ENCODE results near the gene RFX2.
"Not testable (repeated sequence)": the region's sequence is repeated elsewhere in the genome, so short reads cannot be mapped to it uniquely, and the experiment has no call there.

RFX2 gene

DNA sequence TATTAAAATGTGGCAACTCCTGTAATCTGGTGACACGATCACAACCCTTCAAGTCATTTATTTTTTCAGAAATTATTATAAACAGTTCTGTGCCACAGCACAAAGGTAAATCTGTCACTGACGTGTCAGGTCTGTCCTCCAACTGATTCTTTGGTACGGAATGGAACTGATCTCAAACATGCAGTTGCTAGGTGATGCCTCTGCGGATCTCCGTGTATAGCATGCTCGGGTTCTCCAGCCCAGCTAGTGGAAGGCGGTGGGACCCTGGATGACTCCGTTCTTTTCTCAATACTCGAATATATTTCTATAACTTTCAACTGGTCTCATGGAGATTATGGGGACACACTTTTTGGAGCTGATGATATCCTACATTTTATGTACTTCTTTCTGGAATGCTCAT lies 143.4 kb downstream of the RFX2 start:
- DNase-seq: no peak

DNA sequence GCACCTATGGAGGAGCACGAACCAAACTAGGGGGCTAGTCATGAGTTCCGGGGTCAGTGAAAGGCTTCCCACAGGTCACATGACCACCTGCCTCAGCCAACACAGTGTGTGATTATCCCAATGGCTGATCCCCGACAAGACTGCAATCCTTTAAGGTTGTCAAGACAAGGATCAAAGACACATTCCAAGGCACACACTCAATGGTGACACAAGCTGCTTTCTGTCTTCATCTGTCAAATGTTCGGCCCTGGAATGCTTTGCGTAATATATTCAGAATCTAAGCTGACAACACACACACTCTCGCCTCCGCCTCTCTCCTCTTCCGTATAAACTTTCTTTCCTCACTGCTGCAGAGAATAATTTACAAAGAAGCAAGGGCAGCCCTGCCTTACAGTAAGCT lies 144.1 kb downstream of the RFX2 start:
- DNase-seq: no peak

DNA sequence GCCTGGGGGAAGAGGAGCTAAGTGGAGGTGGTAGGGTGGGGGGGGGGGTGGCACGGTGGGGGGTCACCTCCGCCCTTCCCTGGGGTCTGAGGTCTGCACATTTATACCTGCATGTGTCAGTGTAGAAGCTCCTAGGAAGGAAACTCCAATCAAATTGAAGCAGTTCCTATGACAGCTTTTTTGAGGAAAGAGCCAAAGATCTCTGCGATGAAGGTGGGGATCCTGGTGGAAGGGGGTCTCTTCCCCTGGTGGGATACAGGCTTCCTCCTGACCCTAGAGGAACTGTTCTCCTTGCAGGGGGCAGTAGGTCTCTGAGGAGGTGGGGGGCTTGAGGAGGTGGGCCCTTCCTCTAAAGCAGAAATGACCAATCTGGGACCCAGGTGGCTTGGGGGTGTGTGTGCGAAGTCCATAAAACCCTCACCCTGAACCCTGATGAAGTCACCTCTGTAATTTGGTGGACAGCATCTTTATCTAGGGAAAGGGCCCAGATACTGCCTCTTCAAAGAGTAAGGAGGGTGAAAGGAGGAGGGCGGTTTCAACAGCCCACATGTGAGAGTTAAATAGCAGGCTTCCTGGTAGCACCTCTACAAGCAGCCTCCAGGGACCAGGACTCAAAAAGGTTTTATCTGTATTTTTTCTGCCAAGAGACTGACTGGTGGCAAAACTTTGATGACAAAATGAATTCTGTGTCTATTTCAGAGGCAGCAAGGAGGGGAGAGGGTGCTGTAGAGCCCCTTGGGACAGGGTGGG lies 145.3 kb downstream of the RFX2 start:
- DNase-seq: no peak

DNA sequence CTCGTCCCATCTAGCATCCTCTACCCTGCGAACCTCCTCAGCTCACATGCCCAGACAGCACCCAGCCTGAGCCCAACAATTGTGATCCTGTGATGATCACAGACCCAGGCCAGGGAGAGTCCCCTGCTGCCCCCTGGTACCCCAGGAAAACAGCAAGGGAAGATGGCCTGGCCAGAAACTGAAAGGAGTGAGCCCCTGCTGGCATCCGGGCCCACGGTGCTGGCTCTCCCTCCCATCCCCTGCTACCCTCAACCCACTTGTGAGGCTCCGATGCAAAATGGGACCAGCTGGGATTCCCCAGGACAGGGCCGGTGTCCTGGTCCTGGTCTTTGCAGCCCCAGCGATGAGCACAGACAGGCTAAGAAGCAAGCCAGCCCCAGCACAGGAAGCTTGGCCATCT lies 146.4 kb downstream of the RFX2 start:
- no peak for DNase-seq

DNA sequence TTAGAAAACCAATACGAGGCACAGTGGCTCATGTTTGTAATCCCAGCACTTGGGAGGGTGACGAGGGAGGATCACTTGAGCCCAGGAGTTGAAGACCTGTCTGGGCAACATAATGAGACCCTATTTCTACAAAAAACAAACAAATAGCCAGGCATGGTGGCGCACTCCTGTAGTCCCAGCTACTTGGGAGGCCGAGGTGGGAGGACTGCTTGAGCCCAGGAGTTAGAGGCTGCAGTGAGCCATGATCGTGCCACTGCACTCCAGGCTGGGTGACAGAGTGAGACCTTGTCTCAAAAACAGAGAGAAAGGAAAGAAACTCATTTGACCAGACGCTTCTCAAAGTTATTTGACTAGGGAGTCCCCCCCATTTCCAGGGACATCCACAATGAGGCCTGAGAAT lies 147.0 kb downstream of the RFX2 start:
- DNase-seq: not testable (repeated sequence)

DNA sequence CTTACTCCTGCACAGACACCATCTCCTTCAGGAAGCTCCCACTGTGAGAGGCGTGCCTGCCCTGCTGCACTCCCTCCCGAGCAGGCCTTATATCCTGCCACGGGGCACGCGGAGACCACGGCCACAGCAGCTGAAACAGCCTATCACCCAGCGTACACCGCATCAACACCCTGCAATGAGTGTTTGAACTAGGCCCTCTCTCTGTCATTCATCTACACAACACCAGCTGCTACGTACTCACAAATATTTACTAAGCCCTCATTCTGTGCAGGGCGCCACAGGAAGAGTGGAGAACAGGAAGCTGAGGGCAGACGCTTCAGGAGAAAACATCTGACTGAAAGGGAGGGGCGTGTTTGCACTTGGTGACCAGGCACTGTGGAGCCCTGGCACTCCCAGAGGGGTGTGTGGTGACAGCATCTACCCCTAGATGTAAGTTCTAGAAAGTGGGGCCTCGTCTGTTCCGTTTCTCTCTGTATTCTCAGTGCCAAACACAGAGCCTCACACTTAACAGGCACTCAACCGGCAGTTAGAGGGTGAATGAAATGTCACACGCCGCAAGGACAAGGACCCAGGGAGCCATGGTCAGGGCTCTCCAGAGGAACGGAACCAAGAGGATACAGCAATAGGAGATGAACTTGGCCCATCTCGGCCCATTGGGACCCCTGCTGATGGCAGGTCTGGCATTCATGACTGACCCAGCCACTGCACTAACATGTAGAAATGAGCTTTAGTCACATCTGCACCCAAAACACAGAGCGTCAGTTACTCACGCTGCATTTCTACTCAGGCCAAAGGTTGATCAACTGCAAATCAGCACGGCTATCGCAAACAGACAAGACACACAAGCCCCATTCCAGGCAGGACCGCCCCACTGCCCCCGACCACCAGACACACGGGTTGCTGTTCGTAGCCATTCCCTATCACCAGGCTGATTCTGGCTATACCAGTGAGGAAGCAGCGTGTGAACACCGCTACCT lies 148.0 kb downstream of the RFX2 start:
- peak; percentile 96 for DNase-seq

DNA sequence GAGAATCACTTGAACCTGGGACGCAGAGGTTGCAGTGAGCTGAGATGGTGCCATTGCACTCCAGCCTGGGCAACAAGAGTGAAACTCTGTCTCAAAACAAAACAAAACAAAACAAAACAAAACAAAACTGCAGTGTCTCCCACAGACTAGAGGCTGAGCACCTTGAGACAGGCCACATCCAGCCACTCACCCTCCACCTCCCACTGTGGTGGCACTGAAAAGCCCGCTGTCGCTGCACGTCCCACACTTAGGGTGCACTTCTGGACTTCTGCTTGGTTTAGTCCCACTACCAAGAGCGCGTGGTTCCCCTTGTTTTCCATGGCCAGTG lies 148.7 kb downstream of the RFX2 start:
- not testable (repeated sequence) for DNase-seq

DNA sequence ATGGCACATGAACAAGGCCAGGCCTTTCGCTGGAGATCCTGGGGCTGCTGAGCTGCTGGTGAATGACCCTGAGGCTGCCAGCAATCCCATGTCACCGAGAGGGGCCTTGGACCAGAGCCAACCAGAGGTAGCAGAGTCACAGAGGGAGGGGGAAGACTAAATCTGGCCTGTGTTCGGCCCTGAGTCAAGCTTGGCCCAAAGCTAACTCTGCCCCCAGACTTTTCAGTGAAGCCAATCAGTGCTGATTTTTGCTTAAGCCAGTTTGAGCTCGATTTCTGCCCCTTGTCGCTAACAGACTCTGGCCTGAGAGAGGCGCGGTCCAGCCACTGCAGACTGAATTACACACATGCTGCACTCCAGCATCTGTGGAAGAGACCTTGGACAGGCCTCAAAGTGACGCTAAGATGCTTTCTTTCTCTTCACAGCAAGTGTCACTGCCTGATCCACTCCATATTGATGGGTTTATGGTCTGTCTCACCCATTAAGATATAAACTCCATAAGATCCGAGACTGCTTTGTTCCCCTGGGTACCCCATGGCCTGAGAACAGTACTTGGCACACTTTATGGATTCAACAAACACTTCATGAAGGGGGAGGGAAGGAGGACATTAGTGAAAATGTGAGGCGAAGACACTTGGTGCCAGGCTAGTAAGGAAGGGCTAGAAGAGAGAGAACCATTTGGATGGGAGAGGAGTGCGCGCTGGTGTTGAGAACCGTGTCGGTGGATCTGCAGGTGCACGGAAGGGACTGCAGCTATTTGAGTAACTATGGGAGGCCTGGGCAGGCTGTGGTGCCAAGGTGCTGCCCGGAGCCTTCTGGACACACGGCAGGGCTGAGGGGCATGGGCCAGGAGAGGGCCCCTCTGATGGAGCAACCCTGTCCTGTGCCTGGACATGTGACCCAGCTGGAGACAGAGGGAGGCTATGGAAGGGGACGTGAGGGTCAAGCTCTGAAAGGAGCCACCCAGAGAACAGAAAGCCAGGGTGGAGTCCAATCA lies 150.0 kb downstream of the RFX2 start:
- DNase-seq: peak; percentile 56

DNA sequence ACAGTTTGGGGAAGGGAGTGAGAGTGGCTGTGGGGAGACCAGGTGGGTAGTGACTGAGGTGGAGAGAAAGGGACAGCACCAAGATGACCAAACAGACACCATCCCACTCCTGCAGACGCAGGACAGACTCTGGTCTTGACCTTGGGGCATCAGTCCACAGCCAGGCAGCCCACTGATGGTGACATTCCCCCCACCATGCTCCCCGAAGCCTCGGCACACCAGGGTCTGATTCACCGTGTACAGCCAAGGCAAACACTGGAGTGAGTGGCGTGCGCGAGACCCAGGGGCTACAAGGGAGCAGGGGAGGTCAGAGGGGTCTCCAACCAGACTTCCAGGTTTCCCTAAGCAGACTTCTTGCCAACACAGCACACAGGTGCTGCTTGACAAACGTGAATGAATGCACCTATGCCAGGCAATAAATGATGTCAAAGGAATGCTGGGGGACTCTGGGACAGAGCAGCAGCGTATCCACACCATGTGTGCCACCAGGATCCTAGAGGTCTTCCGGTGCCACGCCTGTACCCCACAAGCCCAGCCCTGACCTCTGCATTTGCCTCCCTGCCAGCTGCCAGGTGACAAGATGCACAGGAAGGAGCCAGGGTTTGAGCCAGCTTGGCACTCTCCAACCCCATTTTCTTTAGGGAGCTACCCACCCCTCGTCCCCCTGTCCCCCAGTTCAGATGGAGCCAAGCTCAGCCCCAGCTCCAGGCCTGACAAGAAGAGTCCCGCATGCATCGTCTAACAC lies 150.9 kb downstream of the RFX2 start:
- no peak for DNase-seq

DNA sequence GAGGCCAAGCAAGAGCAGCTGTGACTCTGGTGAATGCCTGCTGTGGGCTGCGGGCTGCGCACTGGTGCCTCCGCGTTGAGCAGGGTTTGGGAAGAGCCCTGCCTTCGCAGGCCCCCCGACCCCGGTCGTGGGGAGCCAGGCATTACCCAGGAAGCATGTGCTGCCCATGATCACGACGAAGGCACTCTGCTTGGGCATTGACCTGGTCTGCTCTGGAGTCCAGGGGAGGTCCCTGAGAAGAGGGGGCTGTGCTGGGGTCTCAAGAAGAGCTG lies 151.5 kb downstream of the RFX2 start:
- DNase-seq: no peak

DNA sequence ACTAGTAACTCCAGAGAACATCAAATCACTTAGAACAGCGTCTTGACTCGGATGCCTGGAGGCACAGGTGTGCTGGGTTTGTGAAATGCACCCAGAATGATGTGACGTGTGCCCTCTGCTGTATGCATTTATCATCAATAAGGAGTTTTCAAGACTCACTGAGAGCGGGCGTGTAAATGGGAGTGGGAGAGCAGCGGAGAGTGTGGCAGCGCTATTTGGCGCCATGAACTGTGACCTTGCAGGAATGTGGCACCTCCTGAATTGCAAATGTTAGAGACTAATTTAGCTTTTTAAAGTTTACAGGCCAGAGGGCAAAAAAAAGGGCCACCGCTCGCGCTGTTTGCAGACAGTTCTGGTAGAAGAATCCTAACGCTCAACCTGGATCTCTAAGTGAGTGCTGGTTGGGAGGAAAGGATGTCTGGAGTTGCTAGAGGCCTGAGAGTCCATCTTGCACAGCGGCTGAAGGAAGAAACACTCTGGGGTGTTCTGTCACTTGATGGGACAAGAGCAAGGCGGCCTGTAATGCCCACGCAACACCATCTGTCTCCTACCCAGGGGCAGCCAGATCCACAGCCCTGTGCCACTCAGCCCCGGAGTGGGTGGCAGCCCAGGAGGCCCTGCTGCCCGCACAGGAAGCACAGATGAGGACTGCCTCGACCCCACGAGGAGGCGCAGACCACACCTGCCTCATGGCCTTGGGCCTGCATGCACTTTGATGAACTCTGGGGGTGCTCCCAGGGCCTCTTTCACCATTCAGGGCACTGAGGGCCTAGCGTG lies 152.0 kb downstream of the RFX2 start:
- DNase-seq: no peak

DNA sequence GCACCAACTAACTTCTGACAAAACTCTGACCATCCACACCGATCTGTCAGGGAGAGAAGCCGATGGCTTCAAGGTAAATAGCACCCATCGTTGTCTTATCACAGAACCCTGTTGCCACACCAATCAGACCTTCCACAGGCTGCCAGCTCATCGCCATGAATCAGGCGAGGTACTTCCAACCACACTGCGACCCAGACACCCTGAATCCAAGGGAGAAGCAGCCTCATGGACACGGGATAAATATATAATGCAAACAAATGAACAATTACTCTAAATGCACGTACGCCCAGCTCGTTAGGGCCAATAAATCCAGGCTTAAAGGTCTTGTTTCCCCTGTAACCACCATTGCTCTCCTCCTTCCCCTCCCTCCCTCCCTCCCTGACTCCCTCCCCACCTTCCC lies 153.1 kb downstream of the RFX2 start:
- DNase-seq: no peak

DNA sequence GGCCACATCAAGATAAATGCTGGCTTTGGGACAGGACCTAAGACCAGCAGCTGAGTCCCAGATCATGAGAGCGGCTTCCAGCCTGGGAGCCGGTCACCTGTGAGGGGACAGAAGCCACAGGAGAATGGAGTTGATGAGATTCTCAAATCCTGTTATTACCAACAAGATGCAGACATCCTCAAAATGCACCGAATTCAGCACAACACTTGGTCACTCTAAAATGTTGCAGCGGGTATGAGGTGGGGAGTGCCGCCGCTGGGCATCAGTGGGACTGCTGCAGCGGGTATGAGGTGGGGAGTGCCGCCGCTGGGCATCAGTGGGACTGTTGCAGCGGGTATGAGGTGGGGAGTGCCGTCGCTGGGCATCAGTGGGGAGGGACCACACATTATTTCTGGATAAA lies 153.6 kb downstream of the RFX2 start:
- no peak for DNase-seq

DNA sequence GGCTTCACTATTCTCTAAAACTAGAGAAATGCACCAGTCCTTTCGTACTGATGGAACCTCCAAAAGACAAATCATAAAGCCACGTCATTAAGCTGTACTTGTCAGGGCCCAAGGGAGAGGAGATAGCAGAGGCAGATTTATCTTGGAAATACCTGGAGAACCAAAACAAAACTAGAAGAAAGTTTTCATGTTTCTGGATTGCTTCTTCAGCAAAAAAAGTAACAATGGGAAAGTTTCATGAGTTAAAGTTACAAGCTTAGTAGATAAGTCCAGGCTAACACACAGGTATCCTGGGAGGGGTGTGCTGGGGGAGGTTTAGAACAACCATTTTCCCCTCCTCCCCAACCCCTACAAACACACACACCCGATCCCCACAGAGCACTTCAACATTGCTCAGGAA lies 154.0 kb downstream of the RFX2 start:
- no peak for DNase-seq

DNA sequence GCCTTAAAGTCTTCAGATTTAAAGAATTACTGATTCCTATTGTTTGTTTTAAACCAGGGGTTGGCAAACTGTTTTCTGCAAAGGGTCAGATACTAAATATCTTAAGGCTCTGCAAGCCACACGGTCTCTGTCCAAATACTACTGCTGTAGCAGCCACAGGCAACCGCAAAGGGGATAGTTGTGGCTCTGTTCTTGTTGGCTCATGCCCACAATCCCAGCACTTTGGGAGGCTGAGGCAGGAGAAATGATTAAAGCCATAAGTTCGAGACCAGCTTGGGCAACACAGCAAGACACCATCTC lies 154.7 kb downstream of the RFX2 start:
- no peak for DNase-seq

DNA sequence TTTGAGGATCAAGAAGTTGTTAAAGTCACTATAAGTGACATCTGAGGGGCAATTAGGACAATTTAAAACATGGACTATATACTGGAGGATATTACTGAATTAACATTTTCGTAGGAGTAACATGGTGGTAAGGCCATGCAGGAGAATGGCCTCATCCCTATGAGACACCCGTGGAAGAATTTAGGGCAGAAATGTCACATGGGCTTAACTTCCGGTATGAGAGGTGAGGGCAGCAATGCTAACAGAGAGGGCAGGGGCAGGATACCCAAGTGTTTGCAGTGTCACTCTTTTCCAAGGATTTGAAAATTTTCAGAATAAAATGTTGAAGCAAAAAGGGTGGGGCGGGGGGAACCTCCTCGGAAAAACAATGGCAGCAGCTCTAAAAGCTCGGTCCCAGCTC lies 156.0 kb downstream of the RFX2 start:
- no peak for DNase-seq

DNA sequence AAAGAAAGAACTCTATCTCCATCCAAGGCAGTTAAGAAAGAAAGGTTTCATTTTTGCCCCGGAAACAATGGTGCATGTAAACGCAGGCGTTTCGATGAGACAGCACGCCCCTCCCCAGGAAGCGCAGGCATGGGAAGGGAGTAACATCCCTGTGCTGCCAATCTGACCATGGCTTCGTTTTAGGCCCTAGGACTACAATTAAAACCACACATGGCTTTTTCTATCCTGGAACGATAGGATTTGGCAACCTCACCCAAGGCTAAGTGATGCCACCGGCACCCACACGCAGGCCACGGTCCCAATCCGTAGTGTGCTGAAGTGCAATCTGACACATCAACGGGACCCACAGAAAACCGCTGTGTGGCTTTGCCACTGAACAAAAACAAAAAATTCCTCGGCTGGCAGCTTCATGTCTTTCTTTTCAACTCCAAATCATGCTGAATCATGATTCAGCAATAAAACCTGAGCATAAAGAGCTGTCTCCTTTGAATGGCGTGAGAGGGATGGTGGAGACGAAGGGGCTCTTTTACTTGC lies 156.6 kb downstream of the RFX2 start:
- DNase-seq: no peak

DNA sequence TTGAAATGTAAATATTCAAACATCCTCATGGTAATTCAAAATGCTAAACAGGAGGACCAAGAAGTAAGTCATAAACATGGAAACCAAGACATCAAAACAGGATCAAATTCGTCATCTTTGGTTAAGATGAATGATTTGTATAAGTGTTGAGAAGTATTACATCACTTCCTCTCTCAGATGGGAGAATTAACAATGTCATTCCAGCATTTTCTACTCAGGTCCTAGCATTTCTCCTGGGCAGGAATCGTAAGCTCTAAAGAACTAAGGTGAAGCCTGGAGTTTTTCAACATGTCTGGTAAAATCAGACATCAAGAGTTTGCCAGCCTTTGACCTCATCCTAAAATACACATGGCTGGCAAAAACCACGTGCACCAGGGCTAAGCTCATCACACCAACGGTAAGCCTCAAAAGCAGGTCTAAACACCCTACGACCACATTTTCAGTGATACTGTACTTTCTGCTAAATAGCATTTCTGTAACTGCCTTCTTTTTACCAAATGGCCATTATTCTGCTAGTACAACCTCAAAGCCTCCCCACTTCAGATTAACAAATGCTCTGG lies 157.2 kb downstream of the RFX2 start:
- no peak for DNase-seq

DNA sequence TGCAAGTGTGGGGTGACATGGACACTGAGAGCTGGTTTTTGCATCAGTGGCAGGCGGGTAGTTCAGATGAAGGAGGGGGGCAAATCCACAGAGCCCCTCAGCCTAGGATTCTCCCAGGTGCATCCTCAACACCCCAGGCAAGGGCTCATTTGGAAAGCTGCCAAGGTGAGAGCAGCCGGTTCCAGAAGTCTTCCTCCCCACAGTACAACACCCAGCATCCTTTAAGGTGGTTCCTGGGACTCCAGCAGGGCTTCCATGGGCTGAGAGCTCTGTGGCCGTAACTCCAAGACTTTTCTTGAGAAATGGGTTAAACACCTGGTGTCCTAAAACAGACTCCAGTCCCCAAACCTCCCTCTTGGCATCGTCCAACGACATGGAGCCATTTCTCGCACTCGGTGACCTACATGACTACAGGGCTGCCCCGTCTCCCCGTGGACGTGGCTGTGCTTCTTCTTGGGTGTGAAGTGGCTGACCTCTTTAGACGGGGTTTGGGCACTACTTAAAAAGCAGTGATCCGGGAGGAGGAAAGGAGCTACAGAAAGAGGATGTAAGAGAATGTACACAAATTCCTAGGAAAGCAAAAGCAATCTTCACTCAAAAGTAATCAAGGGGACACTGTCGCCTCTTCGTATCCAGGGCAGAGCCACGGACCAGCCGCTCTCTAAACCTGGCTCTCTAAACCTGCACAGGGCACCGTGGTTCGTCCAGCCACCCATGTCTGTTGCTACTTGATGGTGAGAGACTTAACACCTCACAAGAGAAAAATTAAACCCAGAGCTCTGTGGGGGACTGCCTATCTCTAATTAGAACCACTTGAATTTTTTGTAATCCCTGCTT lies 157.9 kb downstream of the RFX2 start:
- DNase-seq: no peak

DNA sequence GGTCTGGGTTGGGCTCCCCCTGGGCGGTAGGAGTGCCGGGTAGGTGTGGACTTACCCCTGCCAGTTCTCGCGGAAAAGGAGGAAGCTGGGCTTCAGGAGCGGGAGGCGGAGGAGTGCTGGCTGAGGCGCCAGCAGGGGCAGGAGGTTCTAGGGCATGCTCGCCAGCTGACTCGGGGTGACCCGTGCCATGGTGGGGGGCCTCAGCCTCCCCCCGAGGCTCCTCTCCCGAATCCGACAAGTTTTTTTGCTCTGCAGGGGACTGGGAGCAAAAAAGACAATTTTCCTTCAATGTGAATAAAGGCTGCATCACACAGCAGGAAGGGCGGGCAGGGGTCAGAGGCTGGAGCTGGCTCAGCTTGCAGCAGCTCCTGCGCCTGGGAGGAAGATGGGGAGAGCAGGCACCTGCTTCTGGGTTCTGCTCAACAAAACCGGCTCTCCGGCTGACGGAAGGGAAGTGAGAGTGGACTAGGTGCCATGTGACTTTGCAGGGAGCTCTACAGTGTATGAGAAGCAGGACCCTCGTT lies 158.9 kb downstream of the RFX2 start:
- DNase-seq: no peak
